Thymus (tissue), 11 donors: ENCODE measurements around the gene SYNDIG1. TPM values are rescaled to one million over a fixed set of nuclear protein-coding genes. Genes with fewer than 3 reads are reported as not detected.
"Not testable (repeated sequence)": the region's sequence is repeated elsewhere in the genome, so short reads cannot be mapped to it uniquely, and the experiment has no call there.

Experiments
- DNase-seq, 9 donors: peaks; one replicate each; pipeline ENCODE4 v3.0.0-alpha.2; 2013; ENCODE audit warnings: low spot score in 9 of 9, low read depth in 6 of 9, missing footprints in 1 of 9
- H3K27ac ChIP-seq, 2 donors: one replicate each; pipeline ENCODE4 v1.5.1; 2013; ENCODE audit warnings: control low read depth in 1 of 2, low read depth in 1 of 2, low read length in 1 of 2, mild to moderate bottlenecking in 1 of 2, moderate library complexity in 1 of 2
- H3K27me3 ChIP-seq, 2 donors: one replicate each; pipeline ENCODE4 v1.5.1; 2013; ENCODE audit warnings: low read length in 1 of 2; ENCODE audit not compliant: control insufficient read depth in 2 of 2, insufficient read depth in 1 of 2
- H3K36me3 ChIP-seq, 2 donors: one replicate each; pipeline ENCODE4 v1.5.1; 2013; ENCODE audit warnings: low read length in 1 of 2, mild to moderate bottlenecking in 1 of 2, moderate library complexity in 1 of 2; ENCODE audit not compliant: control insufficient read depth in 2 of 2, insufficient read depth in 2 of 2
- H3K4me1 ChIP-seq, 2 donors: one replicate each; pipeline ENCODE4 v1.5.1; 2013; ENCODE audit warnings: low read length in 2 of 2; ENCODE audit not compliant: control insufficient read depth in 2 of 2, insufficient read depth in 2 of 2
- H3K4me3 ChIP-seq, 2 donors: one replicate each; pipeline ENCODE4 v1.5.1; 2013; ENCODE audit warnings: low read length in 2 of 2, control low read depth in 1 of 2, mild to moderate bottlenecking in 1 of 2
- H3K9me3 ChIP-seq, 2 donors: one replicate each; pipeline ENCODE4 v1.5.1; 2013; ENCODE audit warnings: low read length in 1 of 2, mild to moderate bottlenecking in 1 of 2; ENCODE audit not compliant: control insufficient read depth in 2 of 2, insufficient read depth in 1 of 2
- WGBS: extraction: QIAGEN DNeasy Blood & Tissue Kit; methylation state at CpG from one replicate; pipeline ENCODE4 v1.1.7; 2013; 5-methylcytosine and 5-hydroxymethylcytosine counted together
- polyA plus RNA-seq: library from polyadenylated mRNA; stranded (reverse); fragments of 200-250 nt; gene quantifications from one replicate; pipeline ENCODE4 v1.2.3, GENCODE V29; 2013
- total RNA-seq: library from RNA; stranded (reverse); fragments of 120-200 nt; gene quantifications from one replicate; pipeline ENCODE4 v1.2.4, GENCODE V29; 2013
- donor health status: healthy.

Gene SYNDIG1
- total and polyA plus RNA-seq, 2 donors, result 0.41 to 3.2 TPM

- DNase-seq, result no peak
- Histone ChIP-seq H3K9me3 (peaks cover 0 to 7% of the 10 kb centered on the region in 2 donors), H3K4me1 (peaks cover 12 to 13% of the 10 kb centered on the region in 2 donors), H3K36me3 (no peaks in the 10 kb centered on the region), H3K4me3 (no peak overlapping the region), H3K27ac (no peak overlapping the region), H3K27me3 (no peaks in the 10 kb centered on the region)
- WGBS, result 92% methylated on average over 21 of the region's 21 CpGs
Observed at GRCh38 chr20:24617757-24618450, 148.5 kb downstream of the SYNDIG1 start.

GRCh38 chr20:24618739-24619138 is 149.3 kb downstream of the SYNDIG1 start:
- WGBS, result 94% methylated on average over 1 of the region's 1 CpG
- peaks cover 3 to 5% of the 10 kb centered on the region in 2 donors for H3K4me1 ChIP-seq
- DNase-seq, result no peak
- H3K27ac ChIP-seq, result no peak overlapping the region
- no peaks in the 10 kb centered on the region for H3K36me3 ChIP-seq
- no peak overlapping the region for H3K4me3 ChIP-seq
- no peaks in the 10 kb centered on the region for H3K27me3 ChIP-seq
- peaks cover 0 to 7% of the 10 kb centered on the region in 2 donors for H3K9me3 ChIP-seq

- Histone ChIP-seq H3K27ac (no peak overlapping the region), H3K36me3 (no peaks in the 10 kb centered on the region), H3K4me1 (peaks cover 2 to 4% of the 10 kb centered on the region in 2 donors), H3K9me3 (peaks cover 0 to 7% of the 10 kb centered on the region in 2 donors), H3K27me3 (no peaks in the 10 kb centered on the region), H3K4me3 (no peak overlapping the region)
- 94% methylated on average over 3 of the region's 3 CpGs for WGBS
- no peak for DNase-seq
Observed at GRCh38 chr20:24619212-24619611, 149.8 kb downstream of the SYNDIG1 start.

GRCh38 chr20:24620937-24621519 is 151.6 kb downstream of the SYNDIG1 start:
- H3K4me1 ChIP-seq, result peaks cover 2 to 4% of the 10 kb centered on the region in 2 donors
- H3K4me3 ChIP-seq, result no peak overlapping the region
- peaks cover 0 to 7% of the 10 kb centered on the region in 2 donors for H3K9me3 ChIP-seq
- no peak overlapping the region for H3K27ac ChIP-seq
- 99% methylated on average over 1 of the region's 1 CpG for WGBS
- no peaks in the 10 kb centered on the region for H3K36me3 ChIP-seq
- DNase-seq, result no peak
- no peaks in the 10 kb centered on the region for H3K27me3 ChIP-seq

- Histone ChIP-seq H3K4me1 (peaks cover 2 to 5% of the 10 kb centered on the region in 2 donors), H3K27ac (no peak overlapping the region), H3K9me3 (no peaks in the 10 kb centered on the region), H3K36me3 (no peaks in the 10 kb centered on the region), H3K4me3 (no peak overlapping the region), H3K27me3 (no peaks in the 10 kb centered on the region)
- 91% methylated on average over 3 of the region's 3 CpGs for WGBS
- no peak for DNase-seq
Observed at GRCh38 chr20:24622856-24623255, 153.4 kb downstream of the SYNDIG1 start.

GRCh38 chr20:24626141-24626540 is 156.7 kb downstream of the SYNDIG1 start:
- 95% methylated on average over 20 of the region's 29 CpGs for WGBS
- not testable (repeated sequence) for H3K9me3 ChIP-seq, H3K4me3 ChIP-seq, H3K27me3 ChIP-seq, H3K27ac ChIP-seq, H3K36me3 ChIP-seq, DNase-seq
- peaks cover 13 to 28% of the 10 kb centered on the region in 2 donors for H3K4me1 ChIP-seq

GRCh38 chr20:24627291-24627690 is 157.9 kb downstream of the SYNDIG1 start:
- Histone ChIP-seq H3K4me3 (no peak overlapping the region), H3K27me3 (no peaks in the 10 kb centered on the region), H3K4me1 (peaks cover 13 to 28% of the 10 kb centered on the region in 2 donors), H3K27ac (no peak overlapping the region), H3K9me3 (no peaks in the 10 kb centered on the region), H3K36me3 (no peaks in the 10 kb centered on the region)
- DNase-seq, result no peak
- WGBS, result 97% methylated on average over 6 of the region's 6 CpGs

- Histone ChIP-seq H3K27ac (no peak overlapping the region), H3K4me3 (no peak overlapping the region), H3K4me1 (peaks cover 13 to 28% of the 10 kb centered on the region in 2 donors), H3K9me3 (no peaks in the 10 kb centered on the region), H3K36me3 (no peaks in the 10 kb centered on the region), H3K27me3 (no peaks in the 10 kb centered on the region)
- DNase-seq, result no peak
- WGBS, result 24% methylated on average over 12 of the region's 12 CpGs
Observed at GRCh38 chr20:24627926-24628325, 158.5 kb downstream of the SYNDIG1 start.

- H3K4me3 ChIP-seq, result no peak overlapping the region
- peaks cover 13 to 28% of the 10 kb centered on the region in 2 donors for H3K4me1 ChIP-seq
- peak overlapping the region in 1 of 2 donors; percentile 56 for H3K27ac ChIP-seq
- DNase-seq, result no peak
- 96% methylated on average over 6 of the region's 6 CpGs for WGBS
- H3K27me3 ChIP-seq, result no peaks in the 10 kb centered on the region
- no peaks in the 10 kb centered on the region for H3K36me3 ChIP-seq
- no peaks in the 10 kb centered on the region for H3K9me3 ChIP-seq
Observed at GRCh38 chr20:24628985-24629384, 159.6 kb downstream of the SYNDIG1 start.
